Activated CD8-positive, alpha-beta memory T cell treated with anti-CD3 and anti-CD28 coated beads for 36 hours (primary cell): ENCODE data around the gene GREM1. TPM values are rescaled to one million over a fixed set of nuclear protein-coding genes. Genes with fewer than 3 reads are reported as not detected.

Experiments used
- CTCF ChIA-PET: fragments of 350-600 bp; sonication (Branson Sonifier 250); formaldehyde crosslinking; loops from one replicate; lab custom pipeline; 2021; ENCODE audit warnings: antibody characterized with exemption; lab: Charles Lee
- POLR2A ChIA-PET: fragments of 350-600 bp; sonication (Branson Sonifier 250); formaldehyde crosslinking; loops from one replicate; lab custom pipeline; 2021; ENCODE audit warnings: antibody characterized with exemption; lab: Charles Lee
- total RNA-seq, 2 experiments: library from RNA; stranded (reverse); gene quantifications; one replicate each; pipeline ENCODE4 v1.2.3, GENCODE V29; 2021

GREM1 gene
- total RNA-seq, 2 experiments from 2014 or later = not detected

GRCh38 chr15:32692286-32692685 lies 25.5 kb upstream of the GREM1 start:
- CTCF ChIA-PET = no interaction called here

GRCh38 chr15:32694222-32694983 lies 23.4 kb upstream of the GREM1 start:
- ChIA-PET CTCF (no interaction called here), POLR2A (no interaction called here)

More at GRCh38 chr15:32692286-32692685, 25.5 kb upstream of the GREM1 start:
- POLR2A ChIA-PET = no interaction called here

- ChIA-PET CTCF (no interaction called here), POLR2A (no interaction called here)
Observed at GRCh38 chr15:32698773-32699390, 18.9 kb upstream of the GREM1 start.

- ChIA-PET POLR2A (no interaction called here), CTCF (no interaction called here)
Observed at GRCh38 chr15:32700501-32701150, 17.2 kb upstream of the GREM1 start.

GRCh38 chr15:32701863-32702262 lies 15.9 kb upstream of the GREM1 start:
- ChIA-PET POLR2A (no interaction called here), CTCF (no interaction called here)

GRCh38 chr15:32704395-32704981 lies 13.3 kb upstream of the GREM1 start:
- CTCF ChIA-PET = no interaction called here

GRCh38 chr15:32705446-32705845 lies 12.4 kb upstream of the GREM1 start:
- ChIA-PET POLR2A (no interaction called here), CTCF (no interaction called here)

More at GRCh38 chr15:32704395-32704981, 13.3 kb upstream of the GREM1 start:
- POLR2A ChIA-PET = no interaction called here

GRCh38 chr15:32706704-32707103 lies 11.1 kb upstream of the GREM1 start:
- POLR2A ChIA-PET = no interaction called here
- CTCF ChIA-PET = no interaction called here

- CTCF ChIA-PET = no interaction called here
- POLR2A ChIA-PET = no interaction called here
Observed at GRCh38 chr15:32707436-32707835, 10.4 kb upstream of the GREM1 start.

- ChIA-PET CTCF (no interaction called here), POLR2A (no interaction called here)
Observed at GRCh38 chr15:32709295-32710033, 8.3 kb upstream of the GREM1 start.

GRCh38 chr15:32715276-32715675 lies 2.5 kb upstream of the GREM1 start:
- ChIA-PET POLR2A (no interaction called here), CTCF (no interaction called here)

- CTCF ChIA-PET = no interaction called here
Observed at GRCh38 chr15:32716216-32716914, 1.4 kb upstream of the GREM1 start.

GRCh38 chr15:32716915-32717425 lies 834 bp upstream of the GREM1 start:
- ChIA-PET CTCF (no interaction called here), POLR2A (no interaction called here)

More at GRCh38 chr15:32716216-32716914, 1.4 kb upstream of the GREM1 start:
- POLR2A ChIA-PET = no interaction called here

GRCh38 chr15:32718227-32718820 lies 520 bp downstream of the GREM1 start:
- CTCF ChIA-PET = no interaction called here

GRCh38 chr15:32718821-32719716 lies 1.3 kb downstream of the GREM1 start:
- ChIA-PET CTCF (no interaction called here), POLR2A (no interaction called here)

More at GRCh38 chr15:32718227-32718820, 520 bp downstream of the GREM1 start:
- POLR2A ChIA-PET = no interaction called here

GRCh38 chr15:32721596-32721995 lies 3.8 kb downstream of the GREM1 start:
- ChIA-PET POLR2A (no interaction called here), CTCF (no interaction called here)

- ChIA-PET POLR2A (no interaction called here), CTCF (no interaction called here)
Observed at GRCh38 chr15:32722136-32722535, 4.3 kb downstream of the GREM1 start.
